Raji (cell line): ENCODE measurements around the gene IL5.

Experiments
- POLR2A ChIP-seq: IDR thresholded peaks from 2 replicates; pipeline ENCODE4 v1.6.1; 2011; ENCODE audit warnings: low read depth, low read length, control low read depth; ENCODE audit not compliant: insufficient read depth

Gene IL5

DNA sequence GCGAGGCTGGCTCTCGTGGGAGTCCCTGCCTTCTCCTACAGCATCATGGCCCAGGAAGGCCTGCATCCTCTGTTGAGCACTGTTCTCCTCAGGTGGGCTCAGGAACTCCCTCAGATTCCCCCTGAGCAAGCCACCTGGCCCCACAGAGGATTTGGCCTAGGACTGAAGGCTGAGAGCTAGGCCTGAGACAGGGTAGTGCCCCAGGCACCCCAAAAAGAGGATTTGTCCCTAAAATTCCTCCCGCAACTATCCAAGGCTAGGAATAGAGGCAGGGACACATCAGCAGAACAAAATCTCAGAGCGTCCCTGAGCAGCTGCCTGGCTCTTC, 41.7 kb downstream of the IL5 start:
- TF ChIP-seq POLR2A = no peak

DNA sequence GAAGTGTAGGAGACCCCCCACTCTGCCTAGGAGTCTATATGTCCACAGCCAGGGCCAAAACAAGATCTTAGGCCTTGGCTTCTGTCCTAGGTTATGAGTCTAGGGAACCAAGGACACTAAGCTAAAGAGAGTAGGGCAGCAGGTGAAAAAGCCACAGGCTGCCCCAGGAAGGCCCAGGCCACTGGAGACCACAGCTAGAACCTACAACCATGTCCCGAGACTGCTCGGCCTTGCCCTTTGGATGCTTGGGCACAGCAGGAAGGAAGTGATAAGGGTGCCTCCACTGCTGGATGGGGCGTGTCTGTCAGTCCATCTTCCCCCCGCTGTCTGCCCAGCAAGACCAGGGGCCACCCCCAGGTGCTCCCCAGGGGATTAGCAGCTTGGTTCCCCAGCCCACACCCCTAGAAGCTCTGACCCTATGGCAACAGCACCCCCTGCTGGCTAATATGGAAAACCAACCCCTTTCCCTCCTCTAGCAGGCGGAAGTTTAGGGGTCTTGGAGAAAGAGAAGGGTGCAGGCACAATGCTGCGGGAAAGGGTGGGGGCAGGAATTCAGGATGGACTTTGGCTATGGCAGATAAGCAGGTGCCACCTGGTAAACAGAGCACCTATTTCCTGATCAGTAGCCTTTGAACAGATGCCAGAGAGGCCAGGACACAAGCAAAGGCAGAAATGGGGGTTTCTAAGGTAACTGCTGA, 42.2 kb downstream of the IL5 start:
- peak; percentile 32 for TF ChIP-seq POLR2A

DNA sequence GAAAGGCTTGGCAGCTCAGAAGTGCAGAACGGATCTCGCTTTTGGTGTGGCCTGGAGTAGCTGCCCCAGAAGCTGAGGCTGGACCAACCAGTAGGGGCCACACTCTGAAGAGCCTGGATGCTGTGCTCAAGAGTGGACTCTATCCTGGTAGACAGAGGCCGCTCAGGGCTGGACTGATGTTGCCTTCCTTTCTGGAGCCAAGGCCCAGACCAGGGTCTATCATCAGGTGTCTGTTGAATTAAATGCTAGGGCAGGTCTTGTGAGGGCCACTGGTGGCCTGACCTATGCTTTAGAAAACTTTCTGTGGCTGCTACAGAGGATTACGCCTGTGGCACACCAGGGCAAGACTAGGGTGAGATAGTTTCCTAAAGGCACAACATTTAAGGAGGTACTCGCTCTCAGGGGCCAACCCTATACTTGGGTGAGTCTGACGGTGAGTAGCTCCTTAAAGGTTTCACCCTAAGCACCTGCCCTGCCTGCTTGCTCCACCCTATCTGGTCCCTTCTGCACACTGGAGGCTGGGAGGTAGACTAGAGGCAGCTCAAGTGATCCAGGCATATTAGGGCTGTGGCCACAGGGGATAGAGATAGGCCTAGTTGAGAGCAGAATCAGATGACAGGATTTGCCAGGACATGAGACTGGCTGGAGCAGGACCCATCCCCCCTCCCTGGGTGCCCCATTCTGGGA, 42.9 kb downstream of the IL5 start:
- no peak for TF ChIP-seq POLR2A

GRCh38 chr5:132499440-132500243, 43.7 kb downstream of the IL5 start:
- no peak for TF ChIP-seq POLR2A

GRCh38 chr5:132498686-132499271, 44.5 kb downstream of the IL5 start:
- no peak for TF ChIP-seq POLR2A

- no peak for TF ChIP-seq POLR2A
Measured at GRCh38 chr5:132498152-132498551, 45.2 kb downstream of the IL5 start.

DNA sequence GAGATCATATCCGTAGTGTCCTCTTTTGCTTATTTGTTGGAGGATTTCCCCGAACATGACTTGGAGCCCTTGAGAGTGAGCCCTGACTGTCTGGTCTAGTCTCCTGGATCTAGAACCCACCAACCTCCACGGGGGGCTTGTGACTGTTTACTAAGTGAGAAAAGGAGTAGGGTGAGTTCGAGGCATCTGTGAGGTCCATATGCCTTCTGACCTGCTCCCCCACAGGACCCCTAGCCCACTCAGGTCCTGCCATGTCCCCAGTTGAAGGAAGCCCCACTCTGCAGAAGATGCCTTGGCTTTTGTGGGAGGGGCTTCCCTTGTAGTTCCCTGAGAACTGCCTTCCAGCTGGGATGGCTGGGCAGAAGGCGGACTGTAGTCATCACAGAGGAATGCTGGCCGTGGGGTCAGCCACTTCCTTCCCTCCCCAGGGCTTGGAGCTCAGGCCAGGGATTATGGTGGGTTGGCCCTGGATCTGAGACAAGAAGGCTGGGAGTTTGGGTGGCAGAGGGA, 45.8 kb downstream of the IL5 start:
- no peak for TF ChIP-seq POLR2A

DNA sequence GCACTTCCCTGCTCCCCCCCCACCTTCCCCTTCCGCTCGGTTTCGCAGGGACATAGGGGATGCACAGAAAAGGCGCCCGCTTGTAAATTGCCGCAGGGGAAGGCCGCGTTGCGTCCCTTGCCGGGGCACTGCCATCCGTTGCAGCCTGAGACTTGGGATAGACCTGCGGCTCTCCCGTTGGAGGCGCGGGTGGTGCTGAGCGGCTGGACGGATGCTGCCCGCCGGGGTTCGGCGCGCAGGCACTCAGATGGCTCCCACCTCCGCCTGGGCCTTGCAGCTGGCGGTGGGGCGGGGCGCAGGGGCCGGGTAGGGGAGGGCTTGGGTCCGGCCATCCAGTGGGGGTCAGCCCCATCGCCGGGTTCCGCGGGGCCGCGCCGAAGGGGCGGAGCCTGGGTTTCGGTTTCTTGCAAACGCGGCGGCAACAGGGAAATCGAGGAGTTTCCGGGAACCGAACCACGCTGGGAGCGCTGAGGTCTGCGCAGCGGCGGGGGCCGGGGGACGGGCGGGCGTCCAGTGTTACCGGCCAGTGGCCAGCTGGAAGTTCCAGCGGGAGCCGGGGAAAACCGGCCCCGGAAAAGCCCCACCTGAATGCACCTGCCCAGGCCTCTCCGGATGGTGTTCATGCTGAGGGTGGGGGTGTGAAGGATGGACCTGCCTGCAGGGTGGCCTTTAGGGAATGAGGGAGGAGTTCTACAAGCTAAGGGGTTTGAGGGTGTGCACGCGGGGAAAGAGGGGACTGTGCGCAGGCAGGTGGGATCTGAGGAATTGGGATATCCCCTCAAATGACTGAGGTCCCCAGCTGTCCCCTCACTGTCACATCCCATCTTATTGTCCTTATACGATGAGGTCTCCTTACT, 46.5 kb downstream of the IL5 start:
- TF ChIP-seq POLR2A = peak; percentile 45; the same call in 1 of the 2 replicates

DNA sequence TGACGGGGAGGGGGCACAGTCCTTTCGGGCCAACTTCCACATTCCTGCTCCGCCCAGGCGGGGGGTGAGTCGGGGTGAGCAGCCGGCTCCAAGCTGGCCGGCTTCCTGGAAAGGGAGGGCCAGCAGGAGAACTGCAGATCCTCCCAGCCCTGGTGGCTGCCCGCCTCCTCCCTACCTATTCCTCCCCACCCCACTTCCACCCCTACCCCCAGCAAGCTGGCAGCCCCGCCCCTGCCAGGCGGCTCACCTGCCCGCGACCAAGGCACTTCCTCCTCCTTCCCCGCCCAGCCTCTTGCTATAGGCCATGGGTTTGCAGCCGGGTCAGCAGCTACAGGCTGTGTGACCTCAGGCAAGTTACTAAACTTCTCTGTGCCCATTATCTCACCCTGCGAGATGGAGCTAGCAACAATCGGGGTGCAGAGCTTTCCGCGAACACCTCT, 47.1 kb downstream of the IL5 start:
- TF ChIP-seq POLR2A = peak; percentile 18; the same call in 1 of the 2 replicates

- TF ChIP-seq POLR2A = peak; percentile 53
Measured at GRCh38 chr5:132495667-132496190, 47.6 kb downstream of the IL5 start.

DNA sequence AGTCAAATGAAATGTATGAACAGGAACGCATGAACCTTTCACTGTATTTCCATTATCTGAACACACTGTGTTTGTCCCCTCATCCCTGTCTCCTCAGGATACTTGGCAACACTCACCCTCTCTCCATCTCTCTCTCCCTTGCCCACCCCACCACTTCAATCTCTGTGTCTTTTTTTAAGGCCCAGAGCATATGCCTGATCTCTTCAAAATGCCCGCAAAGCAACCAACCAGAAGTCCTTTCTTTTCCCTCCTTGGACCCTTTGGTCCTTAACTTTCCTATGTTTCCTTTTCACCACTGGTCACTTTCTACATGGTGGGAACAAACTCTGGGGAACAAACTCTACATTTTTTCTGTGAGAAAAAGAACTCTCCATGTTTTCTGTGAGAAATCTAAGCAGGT, 49.5 kb downstream of the IL5 start:
- no peak for TF ChIP-seq POLR2A

DNA sequence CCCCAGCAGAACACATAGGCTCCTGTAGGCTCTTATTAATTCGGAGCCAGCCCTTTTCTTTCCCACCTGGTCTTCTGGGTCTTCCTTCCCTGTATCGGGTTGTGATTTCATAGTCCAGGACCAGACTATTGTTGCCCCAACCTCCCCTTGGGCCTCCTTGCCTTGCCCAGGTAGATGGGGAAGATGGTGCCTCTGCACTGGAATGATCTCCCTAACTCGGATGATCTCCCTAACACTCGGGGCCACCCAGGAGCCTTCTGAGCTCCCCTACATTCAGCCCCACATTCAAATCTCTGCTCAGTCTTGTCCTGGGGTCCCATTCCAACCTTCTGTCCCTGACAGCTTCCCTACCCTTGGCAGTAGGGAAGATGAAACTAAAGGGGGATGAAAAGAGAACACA, 50.1 kb downstream of the IL5 start:
- no peak for TF ChIP-seq POLR2A

GRCh38 chr5:132492386-132493125, 50.8 kb downstream of the IL5 start:
- no peak for TF ChIP-seq POLR2A
